ENCODE results near the gene GDF9. TPM values are rescaled to one million over a fixed set of nuclear protein-coding genes. Genes with fewer than 3 reads are reported as not detected.

GDF9 gene
- total RNA-seq, 4 donors from 2014 or later, result 0.23 to 0.37 (median 0.31) TPM; not detected in 1

DNA sequence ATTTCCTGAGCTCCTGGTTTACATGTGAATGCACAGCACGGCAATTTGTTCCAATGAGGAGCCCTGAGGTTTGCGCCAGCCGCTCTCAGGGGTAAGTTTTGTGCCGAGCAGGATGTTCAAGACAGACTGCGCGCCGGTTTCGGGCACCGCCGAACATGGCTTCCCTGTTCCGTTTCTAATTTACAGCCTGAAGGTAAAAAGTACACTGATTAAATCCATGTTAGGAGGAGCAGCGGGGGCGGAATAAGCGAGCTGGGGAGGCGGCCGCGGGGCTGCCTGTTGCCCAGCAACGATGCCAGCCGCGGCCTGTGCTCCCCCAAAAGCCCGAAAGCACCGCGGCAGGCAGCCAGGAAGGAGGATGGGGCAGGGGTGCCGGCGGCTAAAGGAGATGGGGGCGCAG, 46.8 kb downstream of the GDF9 start:
- Histone ChIP-seq H3K36me3 (peaks cover 0 to 1% of the 10 kb centered on the region in 2 donors), H3K27me3 (peaks cover 16% of the 10 kb centered on the region), H3K9me3 (no peaks in the 10 kb centered on the region), H3K4me3 (no peak overlapping the region), H3K4me1 (peaks cover 0 to 24% (median 4%) of the 10 kb centered on the region in 3 donors), H3K27ac (no peak overlapping the region)
- TF ChIP-seq EP300 (IDR thresholded peaks at IDR 0.05), result no peak
- no peak for TF ChIP-seq POLR2A (IDR thresholded peaks at IDR 0.05)
- TF ChIP-seq CTCF (IDR thresholded peaks at IDR 0.05), result no peak
- no peak for TF ChIP-seq POLR2AphosphoS5 (IDR thresholded peaks at IDR 0.05)
- 38 to 40% methylated on average over 11 to 17 of the region's 26 CpGs for WGBS, 2 donors (ENCODE audit: low coverage in 1 of 2)
- ATAC-seq, result no peak

DNA sequence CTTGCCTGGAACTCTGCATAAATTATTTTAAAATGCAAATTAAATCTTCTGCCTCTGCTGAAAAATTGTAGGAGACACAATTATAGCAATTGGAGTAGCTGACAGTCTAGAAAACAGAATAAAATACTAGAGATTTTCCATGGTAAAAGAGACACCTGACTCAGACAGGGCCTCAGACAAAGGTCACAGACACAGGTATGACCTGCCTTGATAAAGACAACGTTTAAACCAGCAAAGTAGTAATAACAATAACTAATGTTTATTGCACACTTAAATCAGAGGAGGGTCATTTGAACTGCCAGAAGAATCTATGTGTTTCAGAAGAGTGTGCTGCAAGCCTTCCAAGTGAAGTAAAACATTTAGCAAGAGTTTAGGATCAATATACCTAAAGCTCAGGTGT, 49.3 kb downstream of the GDF9 start:
- ATAC-seq, result no peak
- H3K27me3 ChIP-seq, result peaks cover 41% of the 10 kb centered on the region
- TF ChIP-seq POLR2AphosphoS5 (IDR thresholded peaks at IDR 0.05) (no peak), EP300 (IDR thresholded peaks at IDR 0.05) (no peak), CTCF (IDR thresholded peaks at IDR 0.05) (no peak)
- H3K4me3 ChIP-seq, result no peak overlapping the region
- H3K27ac ChIP-seq, result no peak overlapping the region
- H3K9me3 ChIP-seq, result no peaks in the 10 kb centered on the region
- no peaks in the 10 kb centered on the region for H3K36me3 ChIP-seq
- H3K4me1 ChIP-seq, result peaks cover 0 to 33% (median 9%) of the 10 kb centered on the region in 3 donors
- WGBS, 2 donors (ENCODE audit: low coverage in 1 of 2), result 64 to 73% methylated on average over 1 of the region's 1 CpG

DNA sequence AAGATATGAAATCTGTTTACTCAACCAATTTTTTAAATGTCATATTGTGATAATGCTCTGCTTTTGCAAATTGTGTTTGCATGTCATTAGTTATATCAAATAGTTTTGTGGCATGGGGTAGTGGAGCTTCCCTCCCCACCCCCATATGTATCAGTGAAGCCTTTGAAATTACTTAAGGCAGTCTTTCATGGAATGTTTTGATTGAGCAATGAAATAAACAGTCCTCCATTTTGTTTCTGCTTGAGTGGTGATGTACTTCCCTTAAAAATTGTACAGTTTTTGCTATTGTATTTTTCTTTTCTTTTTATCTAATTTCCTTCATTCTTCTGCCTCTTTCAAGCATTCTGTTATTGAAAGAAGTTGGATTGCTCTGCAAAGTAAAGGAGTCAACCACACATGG, 49.7 kb downstream of the GDF9 start:
- H3K27ac ChIP-seq, result no peak overlapping the region
- no peaks in the 10 kb centered on the region for H3K9me3 ChIP-seq
- H3K4me3 ChIP-seq, result no peak overlapping the region
- TF ChIP-seq POLR2AphosphoS5 (IDR thresholded peaks at IDR 0.05) (no peak), POLR2A (IDR thresholded peaks at IDR 0.05) (no peak), EP300 (IDR thresholded peaks at IDR 0.05) (no peak), CTCF (IDR thresholded peaks at IDR 0.05) (no peak)
- ATAC-seq, result no peak
- peaks cover 45% of the 10 kb centered on the region for H3K27me3 ChIP-seq
- no peaks in the 10 kb centered on the region for H3K36me3 ChIP-seq
- H3K4me1 ChIP-seq, result peaks cover 0 to 33% (median 9%) of the 10 kb centered on the region in 3 donors

- ATAC-seq, result no peak
- 85 to 87% methylated on average over 2 of the region's 2 CpGs for WGBS, 2 donors (ENCODE audit: low coverage in 1 of 2)
Measured at GRCh38 chr5:132816083-132816482, 50.2 kb downstream of the GDF9 start.

More at GRCh38 chr5:132816083-132816482, 50.2 kb downstream of the GDF9 start:
- Histone ChIP-seq H3K9me3 (no peaks in the 10 kb centered on the region), H3K4me1 (peaks cover 0 to 33% (median 9%) of the 10 kb centered on the region in 3 donors), H3K27ac (no peak overlapping the region), H3K36me3 (no peaks in the 10 kb centered on the region), H3K4me3 (no peak overlapping the region), H3K27me3 (peaks cover 50% of the 10 kb centered on the region)
- no peak for TF ChIP-seq POLR2AphosphoS5 (IDR thresholded peaks at IDR 0.05)
- TF ChIP-seq EP300 (IDR thresholded peaks at IDR 0.05), result no peak
- no peak for TF ChIP-seq CTCF (IDR thresholded peaks at IDR 0.05)
- no peak for TF ChIP-seq POLR2A (IDR thresholded peaks at IDR 0.05)
